A549 (cell line): Measurements from ENCODE around the gene TMTC1. TPM values are rescaled to one million over a fixed set of nuclear protein-coding genes. Genes with fewer than 3 reads are reported as not detected.

Experiments
- ATAC-seq, 2 experiments: fragments of 200-7000 bp in 1 of 2; fragments of >200 bp in 1 of 2; cut with Nextera tagmentation in 1 of 2; cut with Tn5 transposase in 1 of 2; 3 replicates each; pipeline versions ENCODE4 v1.8.0 to v1.9.1; 2018 to 2020; ENCODE audit warnings: mild to moderate bottlenecking in 1 of 2, moderate library complexity in 1 of 2
- CTCF ChIA-PET: fragments of 300-600 bp; sonication (Branson Sonifier 250); formaldehyde crosslinking; extraction: SDS; loops from one replicate; lab custom pipeline; 2021; ENCODE audit warnings: antibody characterized with exemption, inconsistent platforms; lab: Yijun Ruan, JAX
- POLR2A ChIA-PET: fragments of 350-600 bp; formaldehyde crosslinking; extraction: SDS; loops from one replicate; lab custom pipeline; 2021; ENCODE audit warnings: antibody characterized with exemption, inconsistent platforms; lab: Yijun Ruan, JAX
- DNase-seq, 2 experiments: peaks; one replicate each; pipeline versions ENCODE4 v3.0.0 to v3.0.0-alpha.2; 2011 to 2016; ENCODE audit warnings: low read depth in 1 of 2, low spot score in 1 of 2
- FAIRE-seq: peaks from 2 replicates; lab custom pipeline; 2011; peaks lifted over from hg19 to GRCh38; lab: Jason Lieb, UNC
- H3K27ac ChIP-seq, 2 experiments: fragments of >200 bp; sonication (Bioruptor Twin); formaldehyde crosslinking; 3 replicates each; pipeline ENCODE4 v1.5.1; 2016 to 2017
- H3K4me1 ChIP-seq: fragments of >200 bp; sonication (Bioruptor Twin); formaldehyde crosslinking; 3 replicates; pipeline ENCODE4 v1.6.1; 2016
- H3K4me2 ChIP-seq: fragments of >200 bp; sonication (Bioruptor Twin); formaldehyde crosslinking; 3 replicates; pipeline ENCODE4 v1.6.1; 2016
- H3K4me3 ChIP-seq: fragments of >200 bp; sonication (Bioruptor Twin); formaldehyde crosslinking; 3 replicates; pipeline ENCODE4 v1.5.1; 2016
- H3K9me3 ChIP-seq: fragments of >200 bp; sonication (Bioruptor Twin); formaldehyde crosslinking; 3 replicates; pipeline ENCODE4 v1.6.1; 2016
- CHD4 ChIP-seq: fragments of 200-600 bp; sonication (generic); IDR thresholded peaks from 2 replicates; pipeline ENCODE4 v1.6.1; 2016; ENCODE audit warnings: antibody characterized with exemption, mild to moderate bottlenecking, borderline replicate concordance
- EHF ChIP-seq: fragments of 250-450 bp; sonication (Bioruptor Pico); IDR thresholded peaks from 2 replicates; pipeline ENCODE4 v1.5.0; 2020; ENCODE audit warnings: mild to moderate bottlenecking
- EHMT2 ChIP-seq: fragments of 200-600 bp; sonication (generic); IDR thresholded peaks from 2 replicates; pipeline ENCODE4 v1.6.1; 2016; ENCODE audit warnings: antibody characterized with exemption, low read depth, mild to moderate bottlenecking, moderate library complexity
- FOSB ChIP-seq: fragments of 250-450 bp; sonication (Bioruptor Pico); IDR thresholded peaks from 2 replicates; pipeline ENCODE4 v1.5.0; 2020; ENCODE audit warnings: mild to moderate bottlenecking, moderate library complexity
- GATA3 ChIP-seq: IDR thresholded peaks from 2 replicates; pipeline ENCODE4 v1.6.1; 2012; ENCODE audit warnings: borderline replicate concordance
- HOXA7 ChIP-seq: fragments of 250-450 bp; sonication (Bioruptor Pico); IDR thresholded peaks from 2 replicates; pipeline ENCODE4 v1.5.0; 2020; ENCODE audit warnings: mild to moderate bottlenecking, moderate library complexity
- JUN ChIP-seq, 2 experiments: fragments of >200 bp; sonication (Bioruptor Twin); formaldehyde crosslinking; IDR thresholded peaks; 2 replicates in 1 of 2; 3 replicates in 1 of 2; pipeline ENCODE4 v1.6.1; 2016 to 2017
- KDM5A ChIP-seq: fragments of 200-600 bp; sonication (generic); IDR thresholded peaks from 2 replicates; pipeline ENCODE4 v1.6.1; 2016; ENCODE audit warnings: antibody characterized with exemption, mild to moderate bottlenecking
- MAZ ChIP-seq: fragments of 150-350 bp; IDR thresholded peaks from 2 replicates; pipeline ENCODE4 v1.6.1; 2014; ENCODE audit warnings: antibody characterized with exemption, low read depth, low read length, borderline replicate concordance
- MYC ChIP-seq: IDR thresholded peaks from 2 replicates; pipeline ENCODE4 v1.6.1; 2012; ENCODE audit warnings: mild to moderate bottlenecking, inconsistent platforms, low read length, improper control_type of control experiment, borderline replicate concordance
- NFE2L2 ChIP-seq: fragments of 150-350 bp; conservative IDR thresholded peaks from 2 replicates; pipeline ENCODE4 v1.6.1; 2014; ENCODE audit warnings: low read length
- PHF8 ChIP-seq: fragments of 200-600 bp; sonication (generic); IDR thresholded peaks from 2 replicates; pipeline ENCODE4 v1.6.1; 2016; ENCODE audit warnings: low read depth, mild to moderate bottlenecking, antibody characterized with exemption, moderate library complexity, borderline replicate concordance
- POLR2AphosphoS2 ChIP-seq: conservative IDR thresholded peaks from 2 replicates; pipeline ENCODE4 v1.6.1; 2012; ENCODE audit warnings: low read length, improper control_type of control experiment, inconsistent platforms
- RAD21 ChIP-seq, 2 experiments: fragments of >200 bp in 1 of 2; sonication (Bioruptor Twin) in 1 of 2; formaldehyde crosslinking in 1 of 2; IDR thresholded peaks in 1 of 2; conservative IDR thresholded peaks in 1 of 2; 2 replicates in 1 of 2; 3 replicates in 1 of 2; pipeline ENCODE4 v1.6.1; 2012 to 2018; ENCODE audit warnings: inconsistent platforms in 1 of 2
- RARB ChIP-seq: fragments of 250-450 bp; sonication (Bioruptor Pico); IDR thresholded peaks from 2 replicates; pipeline ENCODE4 v1.8.0; 2021; ENCODE audit warnings: mild to moderate bottlenecking, moderate library complexity
- REST ChIP-seq: fragments of 200-600 bp; sonication (generic); IDR thresholded peaks from 2 replicates; pipeline ENCODE4 v1.6.1; 2016; ENCODE audit warnings: antibody characterized with exemption, mild to moderate bottlenecking, moderate library complexity
- RFX5 ChIP-seq: fragments of 450-650 bp; IDR thresholded peaks from 2 replicates; pipeline ENCODE4 v1.7.1; 2014; ENCODE audit warnings: antibody characterized with exemption, mild to moderate bottlenecking, moderate library complexity
- RNF2 ChIP-seq: fragments of 200-600 bp; sonication (generic); IDR thresholded peaks from 2 replicates; pipeline ENCODE4 v1.6.1; 2016; ENCODE audit warnings: low read depth, mild to moderate bottlenecking, antibody characterized with exemption, moderate library complexity, borderline replicate concordance
- SMC3 ChIP-seq: fragments of >200 bp; sonication (Bioruptor Twin); formaldehyde crosslinking; IDR thresholded peaks from 3 replicates; pipeline ENCODE4 v1.6.1; 2018; ENCODE audit warnings: inconsistent platforms
- SREBF2 ChIP-seq: fragments of 450-650 bp; IDR thresholded peaks from 2 replicates; pipeline ENCODE4 v1.6.1; 2014; ENCODE audit warnings: mild to moderate bottlenecking, moderate library complexity
- ZNF302 ChIP-seq: fragments of 250-450 bp; sonication (Bioruptor Pico); IDR thresholded peaks from 2 replicates; pipeline ENCODE4 v1.9.0; 2021; ENCODE audit warnings: inconsistent platforms, mild to moderate bottlenecking, moderate library complexity
- ZSCAN20 ChIP-seq: fragments of 250-450 bp; sonication (Bioruptor Pico); IDR thresholded peaks from 2 replicates; pipeline ENCODE4 v1.8.0; 2022; ENCODE audit warnings: mild to moderate bottlenecking, moderate library complexity
- WGBS: methylation state at CpG from one replicate; pipeline ENCODE4 v1.1.6; 2017; ENCODE audit errors: missing lambda C conversion rate; 5-methylcytosine and 5-hydroxymethylcytosine counted together
- polyA plus RNA-seq, 4 experiments: library from polyadenylated mRNA; depleted of rRNA in 3 of 4; stranded (reverse); fragments of >200 nt; fragmentation: RNase III in 1 of 4; extraction: RNeasy Plus Mini Kit Qiagen cat#74134 plus additional on column Dnase treatment in 1 of 4; gene quantifications; 2 replicates in 3 of 4; 3 replicates in 1 of 4; pipeline ENCODE4 v1.2.3, GENCODE V29; 2011 to 2017
- TF ChIP-seq, protein P1 (sequence below): fragments of 250-450 bp; sonication (Bioruptor Pico); IDR thresholded peaks from 2 replicates; pipeline ENCODE4 v1.5.0; 2020; ENCODE audit warnings: low read depth, mild to moderate bottlenecking, moderate library complexity
- TF ChIP-seq, protein P2 (sequence below): fragments of >200 bp; sonication (Bioruptor Twin); formaldehyde crosslinking; IDR thresholded peaks from 2 replicates; pipeline ENCODE4 v1.6.1; 2016

TMTC1 gene
- polyA plus RNA-seq, 2 of the 4 experiments (the other 2 are of a cell fraction): 0.28 TPM; not detected in 1

DNA sequence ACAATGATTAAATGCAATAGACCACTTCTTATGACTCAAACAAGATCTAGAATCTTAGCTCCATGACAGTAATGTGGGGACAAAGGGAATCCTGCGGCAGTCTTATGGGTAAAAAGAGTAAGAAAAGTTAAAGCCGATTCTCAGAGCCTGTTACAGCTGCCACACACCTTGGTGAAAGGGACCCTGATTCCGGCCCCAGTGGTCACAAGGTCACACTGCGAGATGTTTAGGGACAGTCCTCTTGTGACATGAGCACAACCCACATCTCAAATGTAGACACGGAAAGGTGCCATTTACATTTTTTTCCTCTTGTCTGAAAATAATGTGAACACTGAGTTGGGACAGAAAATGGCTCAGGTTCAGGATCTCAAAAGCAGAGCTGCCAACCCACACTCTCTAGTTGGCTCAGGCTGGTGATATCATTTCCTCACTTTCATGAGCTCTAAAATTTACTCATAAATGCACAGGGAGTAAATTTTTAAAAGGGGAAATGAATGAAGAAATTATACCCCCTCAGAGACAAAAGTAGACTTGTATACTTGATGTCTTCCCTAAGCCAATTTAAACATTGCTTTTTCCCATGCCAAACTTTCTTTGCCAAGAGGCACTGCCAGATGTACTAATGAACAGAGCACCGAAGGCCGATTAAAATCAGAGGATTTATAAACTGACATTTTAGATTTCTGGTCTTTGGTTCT, 173.1 kb downstream of the TMTC1 start:
- Histone ChIP-seq H3K4me2 (no peak overlapping the region), H3K9me3 (no peaks in the 10 kb centered on the region), H3K4me1 (no peaks in the 10 kb centered on the region), H3K4me3 (no peak overlapping the region), H3K27ac (no peak overlapping the region)
- DNase-seq (no peak), FAIRE-seq (no peak), ATAC-seq (no peak)
- ChIA-PET POLR2A (interaction anchor here (0.7 kb wide), 1 partner anchor 76 kb away, joined by 3 read pairs; no protein-coding TSS in a partner anchor), CTCF (interaction anchor here (1.1 kb wide), 1 partner anchor 523 kb away, joined by 3 read pairs; no protein-coding TSS in a partner anchor)
- no peak for TF ChIP-seq MAZ
- no peak for TF ChIP-seq ZNF302 (CRISPR knock-in tag)
- no peak for TF ChIP-seq SMC3
- TF ChIP-seq CHD4: no peak
- TF ChIP-seq REST: no peak
- TF ChIP-seq KDM5A: no peak
- no peak for TF ChIP-seq PHF8
- no peak for TF ChIP-seq EHF
- no peak for TF ChIP-seq MYC
- TF ChIP-seq ZSCAN20: no peak
- no peak for TF ChIP-seq GATA3
- TF ChIP-seq JUN (IDR thresholded peaks at IDR 0.05): no peak
- WGBS: 24% methylated on average over 7 of the region's 7 CpGs

GRCh38 chr12:29609431-29610215, 174.1 kb downstream of the TMTC1 start:
- ChIA-PET CTCF (interaction anchor here (0.6 kb wide), 1 partner anchor 1130 kb away, joined by 3 read pairs; no protein-coding TSS in a partner anchor), POLR2A (no interaction called here)
- Histone ChIP-seq H3K9me3 (no peaks in the 10 kb centered on the region), H3K4me2 (no peak overlapping the region), H3K4me3 (no peak overlapping the region), H3K4me1 (no peaks in the 10 kb centered on the region), H3K27ac (no peak overlapping the region)
- FAIRE-seq: no peak
- no peak for DNase-seq
- ATAC-seq: no peak
- TF ChIP-seq HOXA7 (CRISPR knock-in tag): no peak
- TF ChIP-seq, protein P1, sequence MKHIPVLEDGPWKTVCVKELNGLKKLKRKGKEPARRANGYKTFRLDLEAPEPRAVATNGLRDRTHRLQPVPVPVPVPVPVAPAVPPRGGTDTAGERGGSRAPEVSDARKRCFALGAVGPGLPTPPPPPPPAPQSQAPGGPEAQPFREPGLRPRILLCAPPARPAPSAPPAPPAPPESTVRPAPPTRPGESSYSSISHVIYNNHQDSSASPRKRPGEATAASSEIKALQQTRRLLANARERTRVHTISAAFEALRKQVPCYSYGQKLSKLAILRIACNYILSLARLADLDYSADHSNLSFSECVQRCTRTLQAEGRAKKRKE (CRISPR knock-in tag): no peak
- TF ChIP-seq KDM5A: no peak
- TF ChIP-seq RAD21 (conservative IDR thresholded peaks at IDR 0.05 in 1 of 2, IDR thresholded peaks at IDR 0.05 in 1 of 2): no peak
- TF ChIP-seq, protein P2, sequence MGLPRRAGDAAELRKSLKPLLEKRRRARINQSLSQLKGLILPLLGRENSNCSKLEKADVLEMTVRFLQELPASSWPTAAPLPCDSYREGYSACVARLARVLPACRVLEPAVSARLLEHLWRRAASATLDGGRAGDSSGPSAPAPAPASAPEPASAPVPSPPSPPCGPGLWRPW: no peak
- no peak for TF ChIP-seq EHF
- TF ChIP-seq FOSB (CRISPR knock-in tag): no peak
- no peak for TF ChIP-seq RNF2
- TF ChIP-seq RARB (CRISPR knock-in tag): no peak
- no peak for TF ChIP-seq SREBF2
- TF ChIP-seq NFE2L2: no peak
- no peak for TF ChIP-seq POLR2AphosphoS2
- TF ChIP-seq EHMT2: no peak
- TF ChIP-seq RFX5: no peak
- 15% methylated on average over 12 of the region's 12 CpGs for WGBS
